K562 (cell line): ENCODE measurements around the gene GSTM1. TPM values are rescaled to one million over a fixed set of nuclear protein-coding genes. Genes with fewer than 3 reads are reported as not detected.

Source experiments
- ATAC-seq: fragments of 200-7000 bp; cut with Tn5 transposase; 3 replicates; pipeline ENCODE4 v1.9.1; 2020; ENCODE audit warnings: moderate library complexity
- BruUV-seq: library from RNA; stranded (reverse); fragments of 400-500 nt; replicated peaks from 2 replicates; lab custom pipeline; 2021; lab: Mats Ljungman, UMichigan
- CTCF ChIA-PET: fragments of 300-600 bp; formaldehyde crosslinking; extraction: SDS; loops from one replicate; lab custom pipeline; 2021; ENCODE audit warnings: low intra/inter-chr PET ratio; lab: Yijun Ruan, JAX
- POLR2A ChIA-PET: fragments of 300-600, 350-650 bp; sonication (Branson Sonifier 250); formaldehyde crosslinking; extraction: SDS; loops from one replicate; lab custom pipeline; 2021; ENCODE audit warnings: antibody characterized with exemption, inconsistent platforms; lab: Yijun Ruan, JAX
- DNase-seq, 4 experiments: peaks; one replicate each; pipeline versions ENCODE4 v3.0.0 to v3.0.0-alpha.2; 2011 to 2018; ENCODE audit warnings: low spot score in 3 of 4, mixed read lengths in 3 of 4; ENCODE audit errors: extremely low read depth in 1 of 4
- FAIRE-seq: peaks from 2 replicates; lab custom pipeline; 2011; peaks lifted over from hg19 to GRCh38; lab: Jason Lieb, UNC
- H2AFZ ChIP-seq: 2 replicates; pipeline ENCODE4 v1.6.0; 2011; ENCODE audit warnings: low read depth, low read length, control low read depth, inconsistent platforms
- H3K27ac ChIP-seq: fragments of 200-600 bp; 3 replicates; pipeline ENCODE4 v1.8.0; 2011; ENCODE audit warnings: low read depth, mild to moderate bottlenecking, control low read depth, inconsistent platforms, low read length, moderate library complexity, mixed read lengths; ENCODE audit errors: extremely low read depth
- H3K27me3 ChIP-seq, 2 experiments: fragments of 300-600 bp in 1 of 2; 2 replicates in 1 of 2; 3 replicates in 1 of 2; pipeline versions ENCODE4 v1.6.0 to v1.8.0; 2011; ENCODE audit warnings: inconsistent platforms in 2 of 2, low read length in 2 of 2, mild to moderate bottlenecking in 1 of 2, mixed read lengths in 1 of 2, moderate library complexity in 1 of 2; ENCODE audit not compliant: control insufficient read depth in 2 of 2, insufficient read depth in 2 of 2
- H3K36me3 ChIP-seq: fragments of 300-600 bp; 3 replicates; pipeline ENCODE4 v1.8.0; 2011; ENCODE audit warnings: mild to moderate bottlenecking, low read length, inconsistent platforms; ENCODE audit not compliant: control insufficient read depth, insufficient read depth
- H3K4me1 ChIP-seq, 2 experiments: fragments of 200-600 bp in 1 of 2; replicated peaks in 1 of 2; 2 replicates in 1 of 2; 3 replicates in 1 of 2; pipeline versions ENCODE4 v1.5.1 to v1.8.0; 2011; ENCODE audit warnings: inconsistent platforms in 2 of 2, low read length in 2 of 2, mild to moderate bottlenecking in 1 of 2, mixed read lengths in 1 of 2, moderate library complexity in 1 of 2; ENCODE audit not compliant: control insufficient read depth in 2 of 2, insufficient read depth in 2 of 2
- H3K4me2 ChIP-seq: 2 replicates; pipeline ENCODE4 v1.6.1; 2011; ENCODE audit warnings: low read length, control low read depth, inconsistent platforms, mixed read lengths; ENCODE audit not compliant: insufficient read depth
- H3K4me3 ChIP-seq: fragments of 200-600 bp; sonication (generic), shearing (Covaris generic); 2 replicates; pipeline ENCODE4 v1.5.1; 2016; ENCODE audit warnings: control low read depth, inconsistent platforms
- H3K79me2 ChIP-seq: fragments of 200-600 bp; 3 replicates; pipeline ENCODE4 v1.8.0; 2011; ENCODE audit warnings: low read length, inconsistent platforms; ENCODE audit not compliant: control insufficient read depth, insufficient read depth
- H3K9ac ChIP-seq, 2 experiments: 2 replicates each; pipeline versions ENCODE4 v1.6.0 to v1.6.1; 2011; ENCODE audit warnings: low read depth in 2 of 2, low read length in 2 of 2, control low read depth in 1 of 2, inconsistent platforms in 1 of 2, mild to moderate bottlenecking in 1 of 2, mixed read lengths in 1 of 2; ENCODE audit not compliant: insufficient read depth in 1 of 2
- H3K9me1 ChIP-seq: one replicate; pipeline ENCODE4 v1.6.0; 2011; ENCODE audit warnings: inconsistent platforms, mild to moderate bottlenecking, low read length, moderate library complexity; ENCODE audit not compliant: control insufficient read depth, insufficient read depth
- H3K9me3 ChIP-seq: replicated peaks from 2 replicates; pipeline ENCODE4 v1.5.1; 2011; ENCODE audit warnings: low read depth, low read length, inconsistent platforms; ENCODE audit not compliant: control insufficient read depth, insufficient read depth
- H4K20me1 ChIP-seq: replicated peaks from 2 replicates; pipeline ENCODE4 v1.6.1; 2011; ENCODE audit warnings: low read length, inconsistent platforms, mixed read lengths; ENCODE audit not compliant: control insufficient read depth, insufficient read depth
- HDAC8 ChIP-seq: fragments of 450-650 bp; IDR thresholded peaks from 2 replicates; pipeline ENCODE4 v1.6.1; 2016; ENCODE audit warnings: mild to moderate bottlenecking, missing genetic modification characterization, moderate library complexity, missing compliant biosample characterization
- ID3 ChIP-seq, 2 experiments: fragments of 250-450 bp in 1 of 2; fragments of 450-650 bp in 1 of 2; sonication (Bioruptor Pico) in 1 of 2; IDR thresholded peaks; 2 replicates each; pipeline versions ENCODE4 v1.6.1 to v1.8.0; 2016 to 2021; ENCODE audit warnings: mild to moderate bottlenecking in 2 of 2, moderate library complexity in 2 of 2, missing compliant biosample characterization in 1 of 2, missing genetic modification characterization in 1 of 2
- KDM1A ChIP-seq, 2 experiments: fragments of 450-650 bp; IDR thresholded peaks; 2 replicates each; pipeline ENCODE4 v1.6.1; 2016; ENCODE audit warnings: mild to moderate bottlenecking in 2 of 2
- MITF ChIP-seq: IDR thresholded peaks from 2 replicates; pipeline ENCODE4 v1.6.1; 2014; ENCODE audit warnings: antibody characterized with exemption
- NFYB ChIP-seq: IDR thresholded peaks from 2 replicates; pipeline ENCODE4 v1.6.1; 2011; ENCODE audit warnings: mild to moderate bottlenecking, moderate library complexity; ENCODE audit not compliant: insufficient read length; ENCODE audit errors: extremely low read depth
- POU5F1 ChIP-seq: fragments of 150-350 bp; IDR thresholded peaks from 2 replicates; pipeline ENCODE4 v1.6.1; 2014; ENCODE audit warnings: borderline replicate concordance, low read length, low read depth, mild to moderate bottlenecking; ENCODE audit not compliant: partially characterized antibody
- RAD51 ChIP-seq: fragments of 450-650 bp; IDR thresholded peaks from 2 replicates; pipeline ENCODE4 v1.7.1; 2016; ENCODE audit warnings: low read depth, mild to moderate bottlenecking, borderline replicate concordance
- ZBTB1 ChIP-seq: sonication (generic); formaldehyde crosslinking; IDR thresholded peaks from 2 replicates; pipeline ENCODE4 v1.8.1; 2023; ENCODE audit warnings: missing genetic modification reagents, low read depth, mild to moderate bottlenecking, borderline replicate concordance
- ZNF146 ChIP-seq: IDR thresholded peaks from one replicate; pipeline ENCODE4 v1.6.1; 2018; ENCODE audit warnings: missing compliant biosample characterization; ENCODE audit not compliant: unreplicated experiment
- ZNF354B ChIP-seq: fragments of 250-450 bp; sonication (Bioruptor Pico); IDR thresholded peaks from 2 replicates; pipeline ENCODE4 v1.4.0; 2020
- ZNF436 ChIP-seq: fragments of 250-450, 450-650 bp; sonication (Bioruptor Pico); formaldehyde crosslinking; IDR thresholded peaks from 2 replicates; pipeline ENCODE4 v1.7.0; 2020; ENCODE audit warnings: mild to moderate bottlenecking
- ZNF551 ChIP-seq: fragments of 250-450 bp; sonication (Bioruptor Pico); IDR thresholded peaks from 2 replicates; pipeline ENCODE4 v1.5.0; 2021; ENCODE audit warnings: mild to moderate bottlenecking, moderate library complexity
- ZNF780A ChIP-seq: fragments of 250-450 bp; sonication (Bioruptor Pico); IDR thresholded peaks from 2 replicates; pipeline ENCODE4 v1.5.0; 2021; ENCODE audit warnings: mild to moderate bottlenecking
- WGBS: fragments of 100-300 bp; shearing (Covaris generic); methylation state at CpG from one replicate; pipeline ENCODE4 v1.1.6; 2016; ENCODE audit warnings: low coverage, mixed read lengths; ENCODE audit not compliant: insufficient coverage; ENCODE audit errors: missing lambda C conversion rate; 5-methylcytosine and 5-hydroxymethylcytosine counted together
- in situ Hi-C: fragments of 300-500 bp; cut with MboI; formaldehyde crosslinking; loops from 4 replicates; pipeline ENCODE4 v1.15.0; 2018; ENCODE audit warnings: inconsistent platforms, mixed read lengths
- intact Hi-C: fragments of 100-400 bp; cut with micrococcal nuclease; formaldehyde crosslinking; loops from 2 replicates; pipeline ENCODE4 v1.14.2; 2022
- polyA plus RNA-seq, 8 experiments: library from polyadenylated mRNA; depleted of rRNA in 4 of 8; stranded (reverse) in 5 of 8; unstranded in 3 of 8; fragments of >200 nt; fragmentation: Nextera tagmentation in 2 of 8; fragmentation: Illumina TruSeq in 1 of 8; extraction: Ambion mirVana in 2 of 8; extraction: Trizol in 1 of 8; gene quantifications; 2 replicates each; pipeline versions ENCODE4 v1.2.1 to v1.2.3, GENCODE V29; 2011 to 2014; ENCODE audit warnings: inconsistent platforms in 1 of 8, missing spikeins in 1 of 8
- total RNA-seq, 7 experiments: library from RNA; depleted of rRNA in 6 of 7; stranded (reverse); fragments of >200 nt in 6 of 7; fragmentation: Illumina TruSeq in 2 of 7; extraction: Trizol in 2 of 7; gene quantifications; 2 replicates each; pipeline versions ENCODE4 v1.2.1 to v1.2.3, GENCODE V29; 2011 to 2021; ENCODE audit warnings: low replicate concordance in 1 of 7
- TF ChIP-seq, protein P1 (sequence below): fragments of 450-650 bp; IDR thresholded peaks from 2 replicates; pipeline ENCODE4 v1.6.1; 2016; ENCODE audit warnings: low read depth, mild to moderate bottlenecking, moderate library complexity
- TF ChIP-seq, protein P2 (sequence below): fragments of 450-650 bp; formaldehyde crosslinking; IDR thresholded peaks from 2 replicates; pipeline ENCODE4 v1.4.0; 2020; ENCODE audit warnings: mild to moderate bottlenecking, moderate library complexity

Gene GSTM1
- total and polyA plus RNA-seq, 9 of the 15 experiments (the other 6 are each of a cell fraction or from before 2014, with no cell fraction given) = not detected

DNA sequence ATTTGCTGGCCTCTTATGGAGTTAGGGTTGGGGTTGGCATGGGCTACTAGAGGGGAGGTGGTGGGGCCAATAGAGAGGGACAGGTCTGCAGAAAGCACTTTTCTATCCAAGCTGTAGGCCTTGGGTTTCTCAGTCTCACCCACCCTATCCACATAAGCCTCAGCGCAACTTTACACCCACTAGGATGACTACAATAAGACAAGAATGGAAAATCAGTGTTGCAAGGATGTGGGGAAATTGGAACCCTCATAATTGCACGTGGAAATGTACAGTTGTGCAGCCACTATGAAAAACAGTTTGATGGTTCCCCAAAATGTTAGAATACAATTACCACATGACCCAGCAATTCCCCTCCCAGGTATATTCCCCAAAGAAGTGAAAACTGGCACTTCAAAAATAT is 45.8 kb upstream of the GSTM1 start:
- peaks cover 26 to 47% of the 10 kb centered on the region in 2 experiments for H3K4me1 ChIP-seq
- no peak overlapping the region for H3K4me3 ChIP-seq
- H4K20me1 ChIP-seq = no peaks in the 10 kb centered on the region
- in situ Hi-C loops = loop anchor here (5.0 to 10.0 kb wide), 3 partner anchors 130 to 373 kb away; no protein-coding TSS in a partner anchor
- no peaks in the 10 kb centered on the region; the same call in 1 of the 2 replicates for H3K9me3 ChIP-seq
- FAIRE-seq (no peak), DNase-seq (no peak), ATAC-seq (no peak)
- no peak overlapping the region for H2AFZ ChIP-seq
- CTCF ChIA-PET = interaction anchor here (1.4 to 6.9 kb wide), 3 partner anchors 95 to 135 kb away, joined by 5 to 77 read pairs (median 7); no protein-coding TSS in a partner anchor
- POLR2A ChIA-PET = interaction anchor here (1.0 to 6.4 kb wide), 6 partner anchors 14 to 133 kb away, joined by 3 to 44 read pairs (median 12); partner anchors contain the start of genes GNAI3 and GSTM4
- H3K9me1 ChIP-seq = no peaks in the 10 kb centered on the region
- H3K9ac ChIP-seq = no peak overlapping the region; a peak in 1 of 4 replicates
- no peaks in the 10 kb centered on the region for H3K36me3 ChIP-seq
- no peaks in the 10 kb centered on the region for H3K79me2 ChIP-seq
- WGBS = 44% methylated on average over 2 of the region's 2 CpGs
- no peak overlapping the region for H3K4me2 ChIP-seq
- BruUV-seq = no TSS peak
- intact Hi-C loops = loop anchor here (2.0 to 10.0 kb wide), 4 partner anchors 60 to 473 kb away; partner anchors contain the start of genes AHCYL1 and UBL4B
- TF ChIP-seq, protein P1, sequence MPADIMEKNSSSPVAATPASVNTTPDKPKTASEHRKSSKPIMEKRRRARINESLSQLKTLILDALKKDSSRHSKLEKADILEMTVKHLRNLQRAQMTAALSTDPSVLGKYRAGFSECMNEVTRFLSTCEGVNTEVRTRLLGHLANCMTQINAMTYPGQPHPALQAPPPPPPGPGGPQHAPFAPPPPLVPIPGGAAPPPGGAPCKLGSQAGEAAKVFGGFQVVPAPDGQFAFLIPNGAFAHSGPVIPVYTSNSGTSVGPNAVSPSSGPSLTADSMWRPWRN = no peak
- TF ChIP-seq RAD51 (no peak), ZNF780A (no peak), ID3 (CRISPR knock-in tag; IDR thresholded peaks at IDR 0.05) (no peak), ID3 (tag; IDR thresholded peaks at IDR 0.05) (no peak), ZNF354B (CRISPR knock-in tag) (no peak), ZNF551 (no peak), ZBTB1 (CRISPR knock-in tag) (no peak), KDM1A (IDR thresholded peaks at IDR 0.05) (no peak), ZNF436 (CRISPR knock-in tag) (no peak), POU5F1 (no peak), MITF (no peak), HDAC8 (tag) (no peak), ZNF146 (CRISPR knock-in tag) (no peak), NFYB (no peak)
- TF ChIP-seq, protein P2, sequence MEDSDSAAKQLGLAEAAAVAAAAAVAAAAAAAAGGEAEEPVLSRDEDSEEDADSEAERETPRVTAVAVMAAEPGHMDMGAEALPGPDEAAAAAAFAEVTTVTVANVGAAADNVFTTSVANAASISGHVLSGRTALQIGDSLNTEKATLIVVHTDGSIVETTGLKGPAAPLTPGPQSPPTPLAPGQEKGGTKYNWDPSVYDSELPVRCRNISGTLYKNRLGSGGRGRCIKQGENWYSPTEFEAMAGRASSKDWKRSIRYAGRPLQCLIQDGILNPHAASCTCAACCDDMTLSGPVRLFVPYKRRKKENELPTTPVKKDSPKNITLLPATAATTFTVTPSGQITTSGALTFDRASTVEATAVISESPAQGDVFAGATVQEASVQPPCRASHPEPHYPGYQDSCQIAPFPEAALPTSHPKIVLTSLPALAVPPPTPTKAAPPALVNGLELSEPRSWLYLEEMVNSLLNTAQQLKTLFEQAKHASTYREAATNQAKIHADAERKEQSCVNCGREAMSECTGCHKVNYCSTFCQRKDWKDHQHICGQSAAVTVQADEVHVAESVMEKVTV (CRISPR knock-in tag) = no peak
- H3K27me3 ChIP-seq = no peaks in the 10 kb centered on the region; a peak in 1 of 5 replicates
- no peak overlapping the region for H3K27ac ChIP-seq
